Measurements from ENCODE around the gene LCE1B.

Gene LCE1B

GRCh38 chr1:152860129-152860528 is 48.4 kb downstream of the LCE1B start:
- Histone ChIP-seq H3K4me3 (ENCODE audit: low read length in 2 of 2) (no peak overlapping the region), H3K4me1 (ENCODE audit: control insufficient read depth, insufficient read depth, low read length) (peaks cover 15% of the 10 kb centered on the region), H3K9ac (ENCODE audit: low read length in 2 of 2) (no peak overlapping the region), H3K27ac (ENCODE audit: low read length) (no peak overlapping the region), H3K27me3 (ENCODE audit: control insufficient read depth in 1 of 2, insufficient read depth in 2 of 2, low read length in 2 of 2) (no peaks in the 10 kb centered on the region), H3K9me3 (ENCODE audit: control insufficient read depth in 2 of 2, low read length in 2 of 2) (no peaks in the 10 kb centered on the region), H3K36me3 (ENCODE audit: control insufficient read depth in 2 of 2, insufficient read depth in 2 of 2, low read length in 2 of 2) (no peaks in the 10 kb centered on the region)

DNA sequence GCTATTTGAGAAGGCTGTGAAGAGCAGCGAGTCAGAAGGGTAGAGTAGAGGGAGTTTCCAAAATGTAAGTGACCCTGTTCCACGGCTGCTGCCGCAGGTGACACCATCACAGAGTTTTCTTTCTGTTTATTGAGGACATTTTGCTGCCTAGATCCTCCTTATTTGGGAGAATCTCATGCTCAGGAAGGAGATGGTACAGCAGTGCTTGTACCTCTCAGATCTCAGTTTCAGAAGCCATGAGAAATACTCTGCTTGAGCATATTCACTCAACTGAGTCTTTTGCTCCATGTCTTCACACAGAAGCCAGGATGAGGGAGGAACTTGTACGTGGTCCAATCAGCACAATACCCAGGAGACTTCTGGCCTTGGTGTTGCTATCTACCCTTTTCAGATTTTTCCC is 49.6 kb downstream of the LCE1B start:
- no peak overlapping the region for H3K4me3 ChIP-seq (ENCODE audit: low read length in 2 of 2)
- H3K27ac ChIP-seq (ENCODE audit: low read length) = no peak overlapping the region
- no peaks in the 10 kb centered on the region for H3K9me3 ChIP-seq (ENCODE audit: control insufficient read depth in 2 of 2, low read length in 2 of 2)
- H3K9ac ChIP-seq (ENCODE audit: low read length in 2 of 2) = no peak overlapping the region
- no peaks in the 10 kb centered on the region for H3K36me3 ChIP-seq (ENCODE audit: control insufficient read depth in 2 of 2, insufficient read depth in 2 of 2, low read length in 2 of 2)
- no peaks in the 10 kb centered on the region for H3K27me3 ChIP-seq (ENCODE audit: control insufficient read depth in 1 of 2, insufficient read depth in 2 of 2, low read length in 2 of 2)
- H3K4me1 ChIP-seq (ENCODE audit: control insufficient read depth, insufficient read depth, low read length) = peaks cover 15% of the 10 kb centered on the region

Measured in stomach smooth muscle (tissue), 2 donors.